HG02840 (cell line): ENCODE data around the gene CYB561.

Source experiments
- ATAC-seq: cut with Tn5 transposase; IDR thresholded peaks from one replicate; pipeline ENCODE4 v1.9.1; 2021; ENCODE audit warnings: mild to moderate bottlenecking, moderate library complexity, moderate number of reproducible peaks; ENCODE audit not compliant: unreplicated experiment, low FRiP score

Gene CYB561, protein sequence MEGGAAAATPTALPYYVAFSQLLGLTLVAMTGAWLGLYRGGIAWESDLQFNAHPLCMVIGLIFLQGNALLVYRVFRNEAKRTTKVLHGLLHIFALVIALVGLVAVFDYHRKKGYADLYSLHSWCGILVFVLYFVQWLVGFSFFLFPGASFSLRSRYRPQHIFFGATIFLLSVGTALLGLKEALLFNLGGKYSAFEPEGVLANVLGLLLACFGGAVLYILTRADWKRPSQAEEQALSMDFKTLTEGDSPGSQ

GRCh38 chr17:63445954-63446752 is at the start of gene CYB561:
TSS of gene CYB561 (minus strand) at chr17:63446306. CDS start at chr17:63437547, 8,759 bp downstream.
- ATAC-seq, result peak; percentile 43

DNA sequence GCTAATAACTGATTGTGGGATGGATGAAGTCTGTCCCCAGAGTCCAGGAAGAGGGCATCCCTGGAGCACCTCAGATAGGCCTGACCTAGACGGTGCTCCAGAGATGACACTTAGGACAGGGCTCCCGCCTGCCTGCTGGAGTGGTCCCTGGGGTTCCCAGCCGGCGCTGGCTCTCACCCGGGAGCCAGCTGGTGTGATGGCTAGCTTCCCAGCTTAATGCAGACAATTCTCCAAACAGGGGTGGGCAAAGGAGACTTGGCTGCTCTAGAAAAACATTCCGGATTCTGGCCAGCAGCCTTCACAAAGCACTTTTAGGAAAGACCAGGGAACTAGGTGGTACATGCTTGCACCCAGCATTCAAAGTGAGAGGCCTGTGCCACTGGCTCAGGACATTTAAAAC is 49.4 kb upstream of the CYB561 start:
- no peak for ATAC-seq

GRCh38 chr17:63494300-63494928 is 48.3 kb upstream of the CYB561 start:
- ATAC-seq, result no peak

GRCh38 chr17:63493411-63493810 is 47.3 kb upstream of the CYB561 start:
- ATAC-seq, result no peak

GRCh38 chr17:63492940-63493339 is 46.8 kb upstream of the CYB561 start:
- ATAC-seq, result no peak

- ATAC-seq, result no peak
Measured at GRCh38 chr17:63491977-63492618, 46.0 kb upstream of the CYB561 start.

GRCh38 chr17:63491413-63491812 is 45.3 kb upstream of the CYB561 start:
- ATAC-seq, result no peak

GRCh38 chr17:63490858-63491400 is 44.8 kb upstream of the CYB561 start:
- no peak for ATAC-seq

DNA sequence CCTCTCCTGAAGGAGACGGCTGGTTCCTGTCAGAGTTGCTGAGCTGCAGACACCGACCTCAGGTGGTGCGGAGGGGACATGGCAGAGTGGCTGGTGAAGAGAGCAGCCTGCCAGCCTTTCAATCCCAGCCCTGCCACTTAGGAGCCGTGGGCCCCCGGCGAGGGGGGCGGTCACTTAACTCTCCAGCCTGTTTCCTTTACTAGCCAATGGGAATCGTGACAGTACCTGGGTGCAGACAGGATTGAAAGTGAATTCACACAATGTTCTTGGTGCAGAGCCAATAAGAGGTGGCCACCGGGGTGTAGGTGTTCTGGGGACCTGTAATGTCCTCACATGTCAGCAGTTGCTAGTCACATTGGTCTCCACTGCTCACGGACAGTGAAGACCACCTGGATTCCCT is 44.2 kb upstream of the CYB561 start:
- ATAC-seq, result no peak

DNA sequence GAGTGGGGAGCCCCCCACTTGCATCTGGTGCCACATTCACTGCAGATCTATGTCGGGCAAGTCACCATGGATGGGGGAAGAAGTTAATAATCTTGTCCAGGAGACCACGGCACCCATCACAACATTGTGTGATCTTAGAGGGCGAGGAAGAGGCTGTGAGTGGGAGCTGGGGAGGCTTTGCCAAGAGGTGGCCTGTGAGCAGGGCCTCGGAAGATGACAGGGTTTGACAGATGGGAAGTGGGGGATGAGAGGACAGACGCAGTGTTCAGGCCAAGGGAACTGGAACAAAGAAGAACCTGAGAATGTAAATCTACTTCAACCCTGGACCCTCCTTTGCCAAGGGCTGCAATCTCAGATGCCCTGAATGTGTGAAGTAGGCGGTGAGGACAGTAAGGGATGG is 43.2 kb upstream of the CYB561 start:
- ATAC-seq, result no peak

DNA sequence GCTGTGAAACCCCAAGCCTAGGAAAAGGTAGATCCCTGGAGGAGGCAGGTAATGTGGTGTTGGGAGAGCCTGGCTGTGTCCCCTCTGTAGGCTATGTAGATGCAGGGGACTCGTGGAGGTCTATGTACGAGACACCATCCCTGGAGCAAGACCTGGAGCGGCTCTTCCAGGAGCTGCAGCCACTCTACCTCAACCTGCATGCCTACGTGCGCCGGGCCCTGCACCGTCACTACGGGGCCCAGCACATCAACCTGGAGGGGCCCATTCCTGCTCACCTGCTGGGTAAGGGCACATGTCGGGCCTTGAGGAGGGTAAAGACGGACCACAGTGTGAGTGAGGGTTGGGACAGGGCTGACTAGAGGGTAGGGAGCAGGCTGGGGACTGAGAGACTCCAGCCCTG is 42.7 kb upstream of the CYB561 start:
- no peak for ATAC-seq

DNA sequence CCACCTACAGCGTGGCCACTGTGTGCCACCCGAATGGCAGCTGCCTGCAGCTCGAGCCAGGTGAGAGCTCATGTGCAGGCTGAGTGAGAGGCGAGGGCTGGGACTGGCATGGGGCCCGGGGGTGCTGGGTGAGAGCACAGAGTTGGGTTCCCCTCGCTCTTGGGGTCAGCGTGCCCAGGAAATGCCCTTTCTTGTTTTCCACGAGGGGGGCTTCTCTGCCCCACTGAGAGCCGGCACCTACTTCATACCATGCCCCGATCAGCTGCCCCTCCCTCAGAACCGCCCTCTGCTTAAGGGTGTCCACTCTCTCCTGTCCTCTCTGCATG is 40.9 kb upstream of the CYB561 start:
- ATAC-seq, result no peak

DNA sequence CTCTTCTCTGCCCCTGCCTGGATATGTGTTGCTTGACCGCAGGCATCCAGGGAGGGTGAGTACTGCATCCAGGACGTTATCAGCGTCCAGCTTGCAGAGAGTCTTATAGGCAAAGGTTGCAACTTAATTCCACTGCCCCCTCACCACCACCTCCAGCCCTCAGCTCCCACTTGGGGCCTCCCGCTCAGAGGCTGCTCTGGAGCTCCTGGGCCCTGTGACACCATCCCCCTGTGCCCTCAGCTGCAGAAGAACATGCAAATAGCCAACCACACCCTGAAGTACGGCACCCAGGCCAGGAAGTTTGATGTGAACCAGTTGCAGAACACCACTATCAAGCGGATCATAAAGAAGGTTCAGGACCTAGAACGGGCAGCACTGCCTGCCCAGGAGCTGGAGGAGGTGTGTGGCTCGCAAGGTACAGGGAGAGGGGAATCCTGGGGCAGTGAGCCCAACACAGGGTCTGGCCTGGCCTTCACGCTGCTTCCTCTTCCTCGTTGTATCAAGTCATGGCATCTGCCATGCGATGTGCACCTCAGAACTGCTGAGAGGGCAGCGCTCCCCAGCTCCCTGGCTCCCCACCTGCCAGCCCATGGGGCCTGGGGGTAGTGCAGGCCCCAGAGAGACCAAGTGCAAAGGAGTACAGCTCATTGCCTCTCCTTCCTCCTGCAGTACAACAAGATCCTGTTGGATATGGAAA is 40.4 kb upstream of the CYB561 start:
- no peak for ATAC-seq

DNA sequence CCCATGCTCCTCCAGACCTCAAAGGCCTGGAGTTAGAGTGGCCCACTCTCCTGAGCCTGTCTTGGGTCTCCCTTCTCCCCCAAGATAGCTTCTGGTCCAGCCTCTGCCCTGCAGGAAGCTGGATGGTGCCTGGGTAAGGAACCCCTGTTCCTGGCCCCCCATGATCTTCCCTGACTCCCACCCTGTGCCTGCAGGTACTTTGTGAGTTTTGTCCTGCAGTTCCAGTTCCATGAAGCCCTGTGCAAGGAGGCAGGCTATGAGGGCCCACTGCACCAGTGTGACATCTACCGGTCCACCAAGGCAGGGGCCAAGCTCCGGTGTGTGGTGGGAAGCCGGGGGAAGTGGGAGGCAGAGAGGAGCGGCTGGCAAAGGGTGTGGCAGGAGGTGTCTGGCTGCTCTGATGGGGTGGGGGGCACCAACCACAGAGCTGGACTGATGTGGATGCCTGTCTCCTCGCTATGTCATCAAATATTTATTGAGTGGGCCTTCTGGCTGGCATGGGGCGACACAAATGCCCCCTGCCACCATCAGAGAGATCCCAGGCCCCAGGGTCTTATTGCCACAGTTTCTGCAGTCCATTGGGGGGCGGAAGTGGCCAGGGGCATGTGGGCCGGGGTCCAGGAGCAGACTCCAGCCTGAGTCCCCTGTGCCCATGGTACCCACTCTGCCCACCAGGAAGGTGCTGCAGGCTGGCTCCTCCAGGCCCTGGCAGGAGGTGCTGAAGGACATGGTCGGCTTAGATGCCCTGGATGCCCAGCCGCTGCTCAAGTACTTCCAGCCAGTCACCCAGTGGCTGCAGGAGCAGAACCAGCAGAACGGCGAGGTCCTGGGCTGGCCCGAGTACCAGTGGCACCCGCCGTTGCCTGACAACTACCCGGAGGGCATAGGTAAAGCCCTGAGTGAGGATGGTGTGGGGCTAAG is 37.8 kb upstream of the CYB561 start:
- no peak for ATAC-seq

- ATAC-seq, result no peak
Measured at GRCh38 chr17:63483038-63483437, 36.9 kb upstream of the CYB561 start.

DNA sequence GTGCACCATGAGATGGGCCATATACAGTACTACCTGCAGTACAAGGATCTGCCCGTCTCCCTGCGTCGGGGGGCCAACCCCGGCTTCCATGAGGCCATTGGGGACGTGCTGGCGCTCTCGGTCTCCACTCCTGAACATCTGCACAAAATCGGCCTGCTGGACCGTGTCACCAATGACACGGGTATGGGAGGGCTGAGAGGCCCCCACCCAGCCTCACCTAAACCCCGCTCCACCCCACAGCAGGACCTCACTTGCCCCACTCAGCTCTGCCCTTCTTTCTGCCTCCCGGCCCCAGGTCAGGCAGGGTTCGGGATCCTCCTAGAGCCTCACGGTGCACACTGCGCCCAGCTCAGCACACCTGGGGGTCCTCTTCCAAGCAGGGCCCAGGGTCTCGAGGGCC is 36.4 kb upstream of the CYB561 start:
- ATAC-seq, result no peak

- ATAC-seq, result no peak
Measured at GRCh38 chr17:63481488-63481870, 35.4 kb upstream of the CYB561 start.

DNA sequence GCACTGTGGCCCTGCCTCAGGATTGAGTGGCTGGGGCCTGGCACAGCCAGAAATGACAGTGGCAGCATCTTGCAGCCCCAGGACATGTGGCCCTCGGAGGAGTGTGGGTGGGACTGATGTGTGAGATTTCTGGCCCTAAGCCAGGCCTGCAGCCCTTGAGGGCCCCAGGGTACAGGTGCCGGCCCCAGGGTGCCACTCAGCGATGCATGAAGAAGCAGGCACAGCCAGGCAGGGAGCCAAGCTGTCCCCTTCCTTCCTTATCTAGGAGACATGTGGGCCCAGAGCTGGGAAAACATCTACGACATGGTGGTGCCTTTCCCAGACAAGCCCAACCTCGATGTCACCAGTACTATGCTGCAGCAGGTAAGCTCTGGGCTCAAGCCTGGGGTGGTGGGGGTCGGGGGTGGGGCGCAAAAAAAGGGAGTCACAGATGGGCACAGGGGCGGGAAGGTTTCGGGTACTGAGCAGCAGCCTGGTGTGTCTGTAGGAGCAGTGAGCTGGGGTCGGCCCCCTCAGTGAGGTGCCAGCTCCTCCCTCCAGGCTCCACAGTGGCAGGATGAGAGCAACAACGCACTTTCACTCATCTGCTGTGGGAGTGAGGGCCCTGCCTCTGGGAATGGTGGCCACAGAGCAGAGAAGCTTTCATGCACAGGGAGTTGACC is 34.9 kb upstream of the CYB561 start:
- no peak for ATAC-seq
